ENCODE data around the gene VGLL4. TPM values are rescaled to one million over a fixed set of nuclear protein-coding genes. Genes with fewer than 3 reads are reported as not detected.

Gene VGLL4
- total RNA-seq, 2 donors from 2014 or later = 50.3 to 78.7 TPM

DNA sequence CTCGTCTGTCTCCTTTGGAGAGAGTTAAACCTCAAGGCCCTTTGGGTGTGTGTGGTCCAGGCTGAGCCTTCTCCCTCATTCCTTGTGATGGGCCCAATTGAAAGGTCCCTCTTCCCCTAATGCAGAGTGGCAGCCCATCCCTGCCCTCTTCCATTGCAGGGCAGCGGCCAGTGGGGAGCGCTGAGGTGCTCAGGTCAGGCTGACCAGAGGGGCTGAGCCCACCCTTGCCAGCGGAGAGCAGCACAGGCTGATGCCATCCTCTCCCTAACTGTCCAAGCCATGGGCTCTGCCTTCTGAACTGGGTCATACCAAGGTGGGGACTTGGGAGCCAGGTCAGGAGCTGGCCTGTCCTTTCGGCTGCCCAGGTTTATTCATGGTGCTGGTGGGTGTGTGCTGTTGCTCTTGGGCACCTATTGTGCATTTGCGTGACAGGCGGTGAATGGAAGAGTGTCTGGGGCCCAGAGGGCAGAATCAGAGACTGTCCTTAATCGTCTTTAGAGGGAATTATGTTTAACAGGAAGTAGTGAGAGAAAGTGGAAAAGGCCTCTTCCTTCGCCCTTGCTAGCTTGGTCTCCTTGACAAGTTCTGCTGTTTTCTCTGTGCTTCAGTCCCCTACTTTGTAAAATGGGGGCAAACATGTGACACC lies 96.9 kb downstream of the VGLL4 start:
- intact Hi-C loops (cut with DNase I) = no loop called here
- DNase-seq (ENCODE audit: low spot score) = peak; percentile 32

GRCh38 chr3:11545186-11545851 lies 98.4 kb downstream of the VGLL4 start:
- intact Hi-C loops (cut with DNase I) = no loop called here
- peak; percentile 71 for DNase-seq (ENCODE audit: low spot score)

GRCh38 chr3:11544412-11545181 lies 99.1 kb downstream of the VGLL4 start:
- intact Hi-C loops (cut with DNase I) = no loop called here
- DNase-seq (ENCODE audit: low spot score) = peak; percentile 83

- DNase-seq (ENCODE audit: low spot score) = no peak
- intact Hi-C loops (cut with DNase I) = no loop called here
Measured at GRCh38 chr3:11543948-11544387, 99.7 kb downstream of the VGLL4 start.

DNA sequence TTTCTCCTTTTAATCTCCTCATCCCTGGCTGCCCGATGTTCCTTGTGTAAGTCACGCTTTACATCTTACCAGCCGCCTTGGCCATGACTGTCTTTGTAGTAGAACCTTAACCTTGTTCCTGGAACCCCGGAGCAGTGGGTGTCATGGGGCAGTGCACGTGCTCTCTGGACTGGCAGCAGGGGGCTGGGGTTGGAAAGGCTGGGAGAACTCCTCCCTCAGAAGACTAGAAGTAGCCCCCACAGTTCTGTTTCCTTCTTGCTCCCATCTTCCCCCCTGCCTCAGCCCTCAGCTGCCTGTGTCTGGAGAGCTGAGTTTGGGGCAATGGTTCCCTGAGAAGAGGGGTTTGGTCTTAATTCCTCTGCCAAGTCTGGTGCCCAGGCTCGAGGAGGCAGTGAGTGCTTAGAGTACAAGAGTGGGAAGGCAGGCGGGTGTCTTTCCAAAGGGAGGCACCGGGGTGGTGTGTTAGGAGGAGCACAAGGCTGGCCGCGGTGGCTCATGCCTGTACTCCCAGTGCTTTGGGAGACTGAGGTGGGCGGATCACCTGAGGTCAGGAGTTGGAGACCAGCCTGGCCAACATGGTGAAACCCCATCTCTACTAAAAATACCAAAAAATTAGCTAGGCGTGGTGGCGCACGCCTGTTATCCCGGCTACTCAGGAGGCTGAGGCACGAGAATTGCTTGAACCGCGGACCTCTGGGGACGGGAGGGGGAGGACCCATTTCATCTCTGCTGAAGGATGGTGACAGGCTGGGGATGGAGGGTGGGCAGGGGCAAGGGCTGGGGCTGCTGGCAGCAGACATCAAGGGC lies 100.4 kb downstream of the VGLL4 start:
- peak; percentile 57 for DNase-seq (ENCODE audit: low spot score)
- intact Hi-C loops (cut with DNase I) = no loop called here

DNA sequence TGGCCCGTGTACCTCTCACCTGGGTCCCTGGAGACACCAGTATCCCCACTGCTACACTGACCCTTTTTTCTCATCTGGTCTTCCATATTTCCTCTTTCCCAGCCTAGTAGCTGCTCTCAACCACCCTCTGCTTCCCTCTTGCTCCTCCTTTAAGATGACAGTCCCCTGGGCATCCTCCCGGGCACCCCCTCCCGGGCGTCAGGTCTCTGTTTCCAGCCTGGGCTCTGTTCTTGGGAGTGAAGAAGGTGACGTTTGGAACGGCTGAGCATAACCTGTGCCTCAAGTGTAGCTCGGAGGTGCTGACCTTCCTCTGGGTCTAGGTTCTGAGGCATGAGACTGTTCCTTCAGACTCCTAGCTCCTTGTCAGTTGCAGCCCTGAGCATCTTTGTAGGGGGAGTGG lies 101.2 kb downstream of the VGLL4 start:
- intact Hi-C loops (cut with DNase I) = no loop called here

GRCh38 chr3:11541321-11542303 lies 102.1 kb downstream of the VGLL4 start:
- peak; percentile 75 for DNase-seq (ENCODE audit: low spot score)
- intact Hi-C loops (cut with DNase I) = no loop called here

More for the DNA sequence above, 101.2 kb downstream of the VGLL4 start:
- peak; percentile 49 for DNase-seq (ENCODE audit: low spot score)

GRCh38 chr3:11539677-11540076 lies 104.0 kb downstream of the VGLL4 start:
- DNase-seq (ENCODE audit: low spot score) = peak; percentile 64
- intact Hi-C loops (cut with DNase I) = no loop called here

DNA sequence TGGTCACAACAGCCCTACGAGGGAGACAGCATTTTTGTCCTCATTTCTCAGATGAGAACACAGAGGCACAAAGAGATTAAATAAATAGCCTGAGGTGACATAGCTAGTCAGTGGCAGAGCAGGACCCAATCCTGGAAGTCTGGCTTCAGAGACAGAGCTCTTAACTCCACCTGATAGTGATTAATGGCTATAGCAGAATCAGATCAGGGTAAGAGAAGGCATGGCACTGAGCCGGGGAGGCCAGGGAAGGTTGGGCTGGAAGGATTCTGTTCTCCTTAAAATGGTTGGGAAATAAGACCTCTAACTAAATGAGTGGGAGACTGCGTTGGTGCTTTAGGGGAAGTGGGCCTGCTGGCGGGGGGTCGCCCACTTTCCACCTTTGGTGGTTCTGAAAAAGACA lies 104.5 kb downstream of the VGLL4 start:
- intact Hi-C loops (cut with DNase I) = no loop called here
- DNase-seq (ENCODE audit: low spot score) = peak; percentile 19

DNA sequence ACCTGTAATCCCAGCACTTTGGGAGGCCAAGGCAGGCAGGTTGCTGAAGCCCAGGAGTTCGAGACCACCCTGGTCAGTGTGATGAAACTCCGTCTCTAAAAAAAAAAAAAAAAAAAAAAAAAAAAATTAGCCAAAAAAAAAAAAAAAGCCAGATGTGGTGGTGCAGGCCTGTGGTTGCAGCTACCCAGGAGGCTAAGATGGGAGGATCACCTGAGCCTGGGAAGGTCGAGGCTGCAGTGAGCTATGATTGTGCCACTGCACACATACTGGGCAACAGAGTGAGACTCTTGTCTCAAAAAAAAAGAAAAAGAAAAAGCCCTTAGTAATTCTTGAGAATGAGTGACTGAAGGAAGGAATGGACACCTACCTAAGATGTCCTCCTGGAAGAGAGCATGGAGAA lies 105.1 kb downstream of the VGLL4 start:
- intact Hi-C loops (cut with DNase I) = no loop called here

DNA sequence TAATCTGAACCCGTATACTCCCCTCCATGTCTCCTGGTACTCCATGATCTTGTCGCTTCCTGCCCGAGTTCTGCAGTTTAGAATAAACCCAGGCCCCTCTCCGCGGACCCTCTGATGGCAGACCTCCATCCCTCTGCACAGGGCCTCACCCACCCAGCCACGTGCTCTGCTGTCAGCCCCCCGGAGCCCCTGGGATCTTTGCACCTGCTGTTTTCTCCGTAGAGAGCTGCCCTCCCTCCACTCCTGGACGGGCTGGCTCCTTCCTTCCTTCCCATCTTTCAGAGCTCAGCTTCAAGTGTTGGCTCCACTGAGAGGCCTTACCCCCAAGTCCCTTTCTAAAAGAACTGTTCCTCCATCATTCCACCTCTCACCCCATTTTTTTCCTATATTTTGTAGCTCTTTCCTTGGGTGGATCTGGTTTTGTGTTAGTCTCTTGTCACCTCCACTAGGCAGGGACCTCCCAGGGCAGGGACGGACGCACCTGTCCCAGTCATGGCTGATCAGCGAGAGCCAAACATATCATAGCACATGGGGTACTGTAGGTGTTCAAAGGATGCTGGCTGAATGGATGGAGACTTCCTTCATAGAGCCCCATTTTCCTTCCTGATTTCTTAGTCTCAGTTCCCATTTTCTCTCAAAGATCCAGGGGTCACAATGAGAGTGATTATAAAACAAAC lies 106.6 kb downstream of the VGLL4 start:
- DNase-seq (ENCODE audit: low spot score) = peak; percentile 68
- intact Hi-C loops (cut with DNase I) = no loop called here

More for the DNA sequence above, 105.1 kb downstream of the VGLL4 start:
- no peak for DNase-seq (ENCODE audit: low spot score)

DNA sequence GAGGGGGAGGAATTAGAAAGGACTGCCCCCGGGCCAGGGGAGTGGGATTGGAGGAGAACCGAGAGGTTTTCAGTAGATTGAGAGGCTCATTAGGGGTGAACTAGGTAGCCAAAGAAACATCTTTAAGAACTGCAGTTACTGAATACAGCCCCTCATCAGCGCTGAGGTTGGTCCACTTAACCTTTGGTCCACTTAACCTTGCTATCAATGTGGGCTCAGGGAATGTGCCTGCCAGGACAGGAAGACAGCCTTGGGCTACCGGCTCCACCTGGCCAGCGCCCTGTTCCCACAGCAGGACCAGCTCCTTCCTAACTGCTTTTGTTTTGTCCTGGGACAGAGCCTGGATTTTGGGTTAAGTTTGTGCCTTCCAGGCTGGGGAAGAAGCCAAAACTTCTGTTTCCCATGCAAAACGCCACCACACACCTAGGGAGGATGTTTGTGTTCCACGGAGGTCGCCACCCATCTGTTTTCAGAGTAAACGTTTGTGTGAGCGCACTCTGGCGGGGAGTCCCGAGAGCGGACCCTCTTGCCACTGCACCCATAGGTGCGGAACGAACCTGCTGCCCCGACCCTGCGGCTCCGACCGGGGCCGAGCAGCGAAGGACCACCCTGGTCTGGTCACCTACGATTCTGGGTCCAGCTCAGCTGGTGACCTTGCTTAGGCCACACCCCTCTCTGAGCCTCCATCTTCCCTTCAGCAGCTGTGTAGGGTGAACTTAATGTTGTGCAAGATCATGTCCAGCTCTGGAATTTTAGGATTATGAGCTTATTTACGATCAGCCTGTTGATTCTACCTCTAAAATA lies 107.4 kb downstream of the VGLL4 start:
- intact Hi-C loops (cut with DNase I) = no loop called here
- peak; percentile 74 for DNase-seq (ENCODE audit: low spot score)

DNA sequence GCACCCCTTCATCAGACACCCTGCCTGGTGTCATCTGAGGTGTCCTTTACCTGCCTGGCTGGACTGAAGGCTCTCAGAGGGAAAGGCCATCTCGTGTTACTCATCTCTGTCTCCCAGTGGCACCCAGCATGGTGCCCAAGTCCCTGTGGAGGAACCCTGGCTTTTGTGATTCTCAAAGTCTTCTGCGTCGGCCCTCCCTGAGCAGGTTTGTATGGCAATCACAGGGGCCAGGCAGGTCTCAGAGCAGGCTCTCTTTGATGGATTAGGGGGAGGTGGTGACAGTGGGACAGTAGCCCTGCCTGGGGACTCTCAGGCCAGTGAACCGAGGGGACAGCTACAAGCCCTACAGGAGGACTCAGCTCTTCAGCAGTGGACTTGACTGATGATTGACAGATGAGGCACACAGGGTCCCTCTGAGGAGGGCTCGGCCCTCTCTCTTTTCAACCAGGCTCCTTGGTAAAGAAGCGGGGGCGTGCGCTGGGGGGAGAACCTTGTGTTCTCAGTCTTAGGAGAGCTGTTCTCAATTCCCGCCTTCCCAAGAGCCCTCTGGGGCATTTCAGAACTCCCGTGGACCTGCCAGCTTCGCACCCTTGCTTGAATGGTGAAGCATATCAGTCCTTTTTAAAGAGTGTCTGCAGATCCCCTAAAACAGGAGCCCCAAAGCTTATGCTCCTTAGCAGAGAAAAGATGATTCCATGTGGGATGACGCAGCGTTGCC lies 108.3 kb downstream of the VGLL4 start:
- peak; percentile 70 for DNase-seq (ENCODE audit: low spot score)
- intact Hi-C loops (cut with DNase I) = no loop called here

GRCh38 chr3:11534793-11535101 lies 109.0 kb downstream of the VGLL4 start:
- DNase-seq (ENCODE audit: low spot score) = no peak

DNA sequence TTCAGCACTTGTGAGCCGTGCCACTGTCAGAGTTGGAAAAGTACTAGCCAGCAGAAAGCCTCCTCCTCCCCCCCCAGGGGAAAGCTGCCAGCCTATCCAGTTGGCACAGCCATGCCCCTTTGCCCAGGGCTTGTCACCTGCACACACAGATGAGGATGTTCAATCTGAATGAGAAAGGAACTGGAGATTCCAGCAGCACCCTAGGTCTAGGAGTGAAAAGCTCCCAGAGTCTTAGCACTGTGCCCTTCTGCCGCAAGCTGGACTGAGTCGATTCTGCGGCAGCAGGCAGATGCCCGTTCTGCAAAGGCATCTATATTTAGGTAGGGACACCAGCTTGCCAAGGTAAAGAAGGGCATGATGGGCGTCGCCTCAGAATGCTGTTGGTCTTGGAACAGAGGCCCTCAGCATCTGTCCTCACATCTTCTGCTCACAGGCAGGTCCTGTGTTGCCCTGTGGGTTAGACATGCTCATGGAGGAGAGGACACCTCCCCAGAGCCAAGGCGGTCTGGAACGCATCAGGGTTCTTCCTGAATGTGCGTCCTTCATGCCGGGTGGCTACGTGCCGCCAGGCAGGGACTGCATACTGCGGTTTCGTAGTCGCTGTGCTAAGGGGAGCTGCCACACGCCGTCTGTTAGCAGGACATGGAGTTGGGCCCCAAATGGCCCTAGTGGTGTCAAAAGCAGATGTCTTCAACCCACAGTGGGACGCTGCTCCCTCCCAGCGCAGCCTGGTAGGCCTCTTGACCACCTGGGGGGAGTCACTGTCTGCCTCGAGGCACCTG lies 109.5 kb downstream of the VGLL4 start:
- intact Hi-C loops (cut with DNase I) = no loop called here
- peak; percentile 71 for DNase-seq (ENCODE audit: low spot score)

More at GRCh38 chr3:11534793-11535101, 109.0 kb downstream of the VGLL4 start:
- intact Hi-C loops (cut with DNase I) = no loop called here

GRCh38 chr3:11532931-11533391 lies 110.8 kb downstream of the VGLL4 start:
- intact Hi-C loops (cut with DNase I) = no loop called here
- no peak for DNase-seq (ENCODE audit: low spot score)

Data from posterior vena cava (tissue), 2 donors.